Epithelial cell of proximal tubule (primary cell): Measurements from ENCODE around the gene RAD54L. TPM values are rescaled to one million over a fixed set of nuclear protein-coding genes. Genes with fewer than 3 reads are reported as not detected.
"Not testable (repeated sequence)": the region's sequence is repeated elsewhere in the genome, so short reads cannot be mapped to it uniquely, and the experiment has no call there.

ENCODE experiments used
- DNase-seq: peaks from one replicate; pipeline ENCODE4 v3.0.0-alpha.2; 2011; ENCODE audit warnings: low read depth
- H3K4me3 ChIP-seq: 2 replicates; pipeline ENCODE4 v1.5.1; 2011; ENCODE audit warnings: low read depth, mild to moderate bottlenecking, low read length
- total RNA-seq: library from RNA; depleted of rRNA; stranded (reverse); fragments of >200 nt; gene quantifications from 2 replicates; pipeline ENCODE4 v1.2.3, GENCODE V29; 2015
- TF ChIP-seq, protein P1 (sequence below): conservative IDR thresholded peaks from 2 replicates; pipeline ENCODE4 v1.5.1; 2012; ENCODE audit warnings: low read depth, mild to moderate bottlenecking, low read length

RAD54L gene
- total RNA-seq, 1 donor from 2014 or later: 23.6 TPM

DNA sequence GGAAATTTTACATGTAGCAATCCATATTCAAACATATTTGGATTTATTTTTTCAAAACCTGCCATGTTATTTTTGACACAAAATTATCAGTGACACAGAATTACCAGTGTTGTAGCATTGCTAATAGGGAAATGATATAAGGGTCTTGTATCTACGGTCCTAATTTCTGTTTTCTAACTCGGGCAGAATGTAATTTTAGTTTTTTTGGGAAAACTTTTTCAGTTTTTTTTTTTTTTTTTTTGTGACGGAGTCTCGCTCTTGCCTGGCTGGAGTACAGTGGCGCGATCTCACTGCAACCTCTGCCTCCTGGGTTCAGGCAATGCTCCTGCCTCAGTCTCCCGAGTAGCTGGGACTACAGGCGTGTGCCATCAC lies 58.6 kb downstream of the RAD54L start:
- no peak for DNase-seq
- H3K4me3 ChIP-seq: peak overlapping the region; percentile 14
- TF ChIP-seq, protein P1, sequence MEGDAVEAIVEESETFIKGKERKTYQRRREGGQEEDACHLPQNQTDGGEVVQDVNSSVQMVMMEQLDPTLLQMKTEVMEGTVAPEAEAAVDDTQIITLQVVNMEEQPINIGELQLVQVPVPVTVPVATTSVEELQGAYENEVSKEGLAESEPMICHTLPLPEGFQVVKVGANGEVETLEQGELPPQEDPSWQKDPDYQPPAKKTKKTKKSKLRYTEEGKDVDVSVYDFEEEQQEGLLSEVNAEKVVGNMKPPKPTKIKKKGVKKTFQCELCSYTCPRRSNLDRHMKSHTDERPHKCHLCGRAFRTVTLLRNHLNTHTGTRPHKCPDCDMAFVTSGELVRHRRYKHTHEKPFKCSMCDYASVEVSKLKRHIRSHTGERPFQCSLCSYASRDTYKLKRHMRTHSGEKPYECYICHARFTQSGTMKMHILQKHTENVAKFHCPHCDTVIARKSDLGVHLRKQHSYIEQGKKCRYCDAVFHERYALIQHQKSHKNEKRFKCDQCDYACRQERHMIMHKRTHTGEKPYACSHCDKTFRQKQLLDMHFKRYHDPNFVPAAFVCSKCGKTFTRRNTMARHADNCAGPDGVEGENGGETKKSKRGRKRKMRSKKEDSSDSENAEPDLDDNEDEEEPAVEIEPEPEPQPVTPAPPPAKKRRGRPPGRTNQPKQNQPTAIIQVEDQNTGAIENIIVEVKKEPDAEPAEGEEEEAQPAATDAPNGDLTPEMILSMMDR: no peak

DNA sequence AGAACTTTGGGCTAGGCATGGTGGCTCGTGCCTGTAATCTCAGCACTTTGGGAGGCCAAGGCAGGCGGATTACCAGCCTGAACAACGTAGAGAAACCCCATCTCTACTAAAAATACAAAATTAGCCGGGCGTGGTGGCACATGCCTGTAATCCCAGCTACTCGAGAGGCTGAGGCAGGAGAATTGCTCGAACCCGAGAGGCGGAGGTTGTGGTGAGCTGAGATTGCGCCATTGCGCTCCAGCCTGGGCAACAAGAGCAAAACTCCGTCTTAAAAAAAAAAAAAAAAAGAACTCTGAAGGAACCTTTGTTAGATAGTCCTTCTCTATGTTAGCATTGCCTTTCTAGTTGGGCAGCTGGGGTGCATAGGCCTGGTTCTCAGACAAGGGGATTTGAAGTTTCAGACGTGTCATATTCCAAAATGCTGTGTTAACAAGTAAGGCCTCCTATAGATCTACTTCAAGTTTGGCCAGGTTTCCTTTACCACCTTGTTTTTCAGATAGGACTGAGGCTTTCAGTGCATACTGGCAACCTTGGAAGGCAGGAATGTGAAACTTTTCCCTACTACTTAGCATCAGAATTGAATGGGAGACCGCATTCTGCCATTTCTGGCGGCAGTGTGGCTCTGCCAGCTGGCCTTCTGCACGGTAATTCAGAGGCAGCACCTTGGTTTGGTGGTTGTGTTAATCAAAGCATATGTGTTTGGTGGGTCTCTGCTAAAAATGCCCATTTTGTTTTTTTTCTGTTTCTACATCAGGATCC lies 62.0 kb downstream of the RAD54L start:
- no peak overlapping the region for H3K4me3 ChIP-seq
- no peak for DNase-seq
- TF ChIP-seq, protein P1: no peak

DNA sequence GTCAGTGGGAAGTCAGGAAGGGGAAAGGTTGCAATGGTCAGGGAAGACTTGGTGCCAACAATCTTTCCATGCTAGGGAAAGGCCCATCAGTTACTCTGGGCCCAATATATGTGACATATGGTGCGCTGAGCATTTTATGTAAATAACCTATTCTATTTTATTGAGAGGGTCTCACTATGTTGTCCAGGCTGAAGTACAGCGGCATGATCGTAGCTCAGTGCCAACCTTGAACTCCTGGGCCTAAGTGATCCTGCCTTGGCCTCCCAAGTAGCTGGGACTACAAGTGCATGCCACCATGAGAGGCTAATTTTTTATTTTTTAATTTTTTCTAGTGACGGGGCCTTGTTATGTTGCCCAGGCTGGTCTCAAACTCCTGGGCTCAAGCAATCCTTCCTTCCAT lies 62.8 kb downstream of the RAD54L start:
- TF ChIP-seq, protein P1: no peak
- no peak overlapping the region for H3K4me3 ChIP-seq
- no peak for DNase-seq

DNA sequence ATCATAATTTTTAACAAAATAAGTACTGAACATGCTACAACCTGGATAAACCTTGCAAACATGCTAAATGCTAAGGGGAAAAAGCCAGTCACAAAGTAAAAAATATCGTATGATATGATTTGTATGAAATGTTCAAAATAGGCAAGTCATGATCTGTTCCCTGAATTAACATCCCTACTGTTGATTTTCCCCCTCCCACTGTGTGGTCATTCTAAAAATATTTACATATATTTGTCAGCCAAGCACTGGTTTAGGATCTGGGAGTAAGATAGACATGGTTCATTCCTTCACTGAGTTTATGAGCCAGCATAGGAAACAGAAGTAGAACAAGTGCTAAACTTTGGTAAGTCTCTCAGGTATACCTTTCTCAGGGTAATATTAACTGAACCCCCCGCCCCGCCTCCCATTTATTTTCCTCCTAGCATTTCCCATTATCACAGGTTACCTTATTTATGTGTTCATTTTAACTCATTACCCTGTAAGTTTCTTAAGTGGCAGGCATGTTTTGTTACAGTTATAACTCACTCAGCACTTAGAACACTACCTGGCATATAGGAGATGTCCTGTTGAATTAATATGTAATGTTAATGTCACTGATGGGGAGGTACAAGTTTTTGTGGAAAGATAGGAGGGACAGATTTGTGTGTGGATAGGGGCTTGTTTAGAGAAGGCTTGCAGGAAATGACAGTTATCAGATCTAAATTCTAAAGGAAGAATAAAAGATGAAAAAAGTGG lies 68.3 kb downstream of the RAD54L start:
- no peak overlapping the region for H3K4me3 ChIP-seq
- no peak for DNase-seq
- TF ChIP-seq, protein P1: no peak

DNA sequence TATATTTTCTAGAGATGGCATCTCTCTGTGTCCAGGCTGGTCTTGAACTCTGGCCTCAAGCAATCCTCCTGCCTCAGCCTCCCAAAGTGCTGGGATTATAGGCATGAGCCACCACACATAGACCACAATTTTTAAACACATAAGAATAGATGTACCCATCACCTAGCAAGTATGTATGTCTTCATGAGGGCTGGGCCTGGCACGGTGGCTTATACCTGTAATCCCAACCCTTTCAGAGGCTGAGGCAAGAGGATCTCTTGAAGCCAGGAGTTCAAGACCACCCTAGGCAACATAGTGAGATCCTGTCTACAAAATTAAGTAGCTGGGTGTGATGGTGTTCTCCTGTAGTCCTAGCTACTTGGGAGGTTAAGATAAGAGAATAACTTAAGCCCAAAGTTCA lies 69.8 kb downstream of the RAD54L start:
- no peak overlapping the region for H3K4me3 ChIP-seq
- DNase-seq: no peak
- TF ChIP-seq, protein P1: no peak

DNA sequence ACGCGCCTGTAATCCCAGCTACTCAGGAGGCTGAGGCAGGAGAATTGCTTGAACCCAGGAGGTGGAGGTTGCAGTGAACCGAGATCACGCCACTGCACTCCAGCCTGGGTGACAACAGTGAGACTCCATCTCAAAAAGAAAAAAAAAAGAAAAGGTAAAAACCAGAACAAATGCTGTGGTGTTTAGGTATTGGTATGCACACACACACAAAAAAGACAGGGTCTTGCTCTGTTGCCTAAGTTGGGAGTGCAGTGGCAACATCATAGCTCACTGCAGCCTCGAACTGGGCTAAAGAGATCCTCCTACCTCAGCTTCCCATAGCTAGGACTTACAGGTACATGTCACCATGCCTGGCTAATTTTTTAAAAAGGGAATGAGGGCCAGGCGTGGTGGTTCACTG lies 71.7 kb downstream of the RAD54L start:
- DNase-seq, H3K4me3 ChIP-seq: not testable (repeated sequence)

DNA sequence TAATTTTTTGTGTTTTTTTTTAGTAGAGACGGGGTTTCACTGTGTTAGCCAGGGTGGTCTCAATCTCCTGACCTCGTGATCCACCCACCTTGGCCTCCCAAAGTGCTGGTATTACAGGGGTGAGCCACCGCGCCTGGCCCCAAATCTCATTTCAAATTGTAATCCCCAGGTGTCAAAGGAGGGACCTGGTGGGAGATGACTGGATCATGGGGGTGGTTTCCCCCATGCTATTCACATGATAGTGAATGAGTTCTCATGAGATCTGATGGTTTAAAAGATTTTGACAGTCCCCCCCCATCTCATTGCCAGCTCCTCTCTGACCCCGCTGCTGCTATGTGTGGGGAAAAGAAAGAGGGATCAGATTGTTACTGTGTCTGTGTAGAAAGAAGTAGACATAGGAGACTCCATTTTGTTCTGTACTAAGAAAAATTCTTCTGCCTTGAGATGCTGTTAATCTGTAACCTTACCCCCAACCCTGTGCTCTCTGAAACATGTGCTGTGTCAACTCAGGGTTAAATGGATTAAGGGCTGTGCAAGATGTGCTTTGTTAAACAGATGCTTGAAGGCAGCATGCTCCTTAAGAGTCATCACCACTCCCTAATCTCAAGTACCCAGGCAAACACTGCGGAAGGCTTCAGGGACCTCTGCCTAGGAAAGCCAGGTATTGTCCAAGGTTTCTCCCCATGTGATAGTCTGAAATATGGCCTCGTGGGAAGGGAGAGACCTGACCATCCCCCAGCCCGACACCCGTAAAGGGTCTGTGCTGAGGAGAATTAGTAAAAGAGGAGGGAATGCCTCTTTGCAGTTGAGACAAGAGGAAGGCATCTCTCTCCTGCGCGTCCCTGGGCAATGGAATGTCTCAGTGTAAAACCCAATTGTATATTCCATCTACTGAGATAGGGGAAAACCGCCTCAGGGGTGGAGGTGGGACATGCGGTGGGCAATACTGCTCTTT lies 72.7 kb downstream of the RAD54L start:
- not testable (repeated sequence) for DNase-seq
- H3K4me3 ChIP-seq: peak overlapping the region; percentile 8

DNA sequence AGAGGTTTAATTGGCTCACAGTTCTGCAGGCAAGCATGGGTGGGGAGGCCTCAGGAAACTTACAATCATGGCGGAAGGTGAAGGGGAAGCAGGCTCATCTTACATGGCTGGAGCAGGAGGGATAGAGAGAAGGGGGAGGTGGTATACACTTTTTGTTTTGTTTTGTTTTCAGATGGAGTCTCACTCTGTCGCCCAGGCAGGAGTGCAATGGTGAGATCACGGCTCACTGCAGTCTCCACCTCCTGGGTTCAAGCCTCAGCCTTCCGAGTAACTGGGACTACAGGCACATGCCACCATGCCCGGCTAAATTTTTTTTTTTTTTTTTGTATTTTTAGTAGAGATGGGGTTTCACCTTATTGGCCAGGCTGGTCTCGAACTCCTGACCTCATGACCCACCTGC lies 74.6 kb downstream of the RAD54L start:
- not testable (repeated sequence) for H3K4me3 ChIP-seq

DNA sequence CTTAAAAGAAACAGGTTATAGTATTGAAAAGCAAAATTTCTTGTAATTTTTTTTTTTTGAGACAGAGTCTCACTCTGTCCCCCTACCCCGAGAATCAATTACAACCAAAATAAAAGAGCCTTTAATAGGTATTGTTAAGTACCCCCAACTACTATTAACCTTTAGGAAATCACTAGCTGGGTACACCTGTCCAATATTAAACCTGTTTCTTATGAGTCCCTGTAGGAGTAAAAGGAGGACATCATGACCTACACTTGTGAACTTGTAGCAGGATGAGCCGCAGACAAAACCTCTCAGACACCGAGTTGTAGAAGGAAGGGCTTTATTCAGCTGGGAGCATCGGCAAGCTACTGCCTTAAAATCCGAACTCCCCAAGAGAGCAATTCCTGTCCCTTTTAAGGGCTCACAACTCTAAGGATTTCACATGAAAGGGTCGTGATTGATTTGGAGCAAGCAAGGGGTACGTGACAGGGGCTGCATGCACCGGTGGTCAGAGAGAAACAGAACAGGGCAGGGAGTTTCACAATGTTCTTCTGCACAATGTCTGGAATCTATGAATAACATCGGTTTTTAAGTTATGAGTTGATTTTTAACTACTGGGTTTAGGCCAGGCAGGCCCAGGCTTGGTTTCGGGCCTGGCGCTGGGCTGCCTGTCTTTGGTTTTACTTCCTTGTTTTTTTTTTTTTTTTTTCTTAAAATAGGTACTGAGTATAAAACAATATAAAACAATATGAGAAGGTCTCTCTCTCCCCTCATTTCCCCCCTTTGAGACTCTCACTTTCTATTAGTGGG lies 77.9 kb downstream of the RAD54L start:
- DNase-seq: not testable (repeated sequence)

More for the DNA sequence above, 74.6 kb downstream of the RAD54L start:
- DNase-seq: not testable (repeated sequence)

More for the DNA sequence above, 77.9 kb downstream of the RAD54L start:
- peak overlapping the region; percentile 18 for H3K4me3 ChIP-seq
